Loucy (cell line): ENCODE results near the gene ACHE.

Source experiments
- CTCF ChIP-seq: fragments of 200-600 bp; sonication (generic); conservative IDR thresholded peaks from 2 replicates; pipeline ENCODE4 v1.5.1; 2014; ENCODE audit warnings: mild to moderate bottlenecking, antibody characterized with exemption, low read length
- EZH2phosphoT487 ChIP-seq: fragments of 200-600 bp; IDR thresholded peaks from 2 replicates; pipeline ENCODE4 v1.6.1; 2018; ENCODE audit warnings: antibody characterized with exemption, mild to moderate bottlenecking, moderate library complexity, borderline replicate concordance

GRCh38 chr7:100856871-100857282 is 38.8 kb downstream of the ACHE start:
- TF ChIP-seq CTCF (no peak), EZH2phosphoT487 (no peak)
